GM21526 (cell line): ENCODE measurements around the gene PSTPIP2.
"Not testable (repeated sequence)": the region's sequence is repeated elsewhere in the genome, so short reads cannot be mapped to it uniquely, and the experiment has no call there.

Experiments used
- ATAC-seq: cut with Tn5 transposase; IDR thresholded peaks from one replicate; pipeline ENCODE4 v1.9.1; 2021; ENCODE audit warnings: moderate library complexity; ENCODE audit not compliant: unreplicated experiment, low FRiP score

The PSTPIP2 gene, protein sequence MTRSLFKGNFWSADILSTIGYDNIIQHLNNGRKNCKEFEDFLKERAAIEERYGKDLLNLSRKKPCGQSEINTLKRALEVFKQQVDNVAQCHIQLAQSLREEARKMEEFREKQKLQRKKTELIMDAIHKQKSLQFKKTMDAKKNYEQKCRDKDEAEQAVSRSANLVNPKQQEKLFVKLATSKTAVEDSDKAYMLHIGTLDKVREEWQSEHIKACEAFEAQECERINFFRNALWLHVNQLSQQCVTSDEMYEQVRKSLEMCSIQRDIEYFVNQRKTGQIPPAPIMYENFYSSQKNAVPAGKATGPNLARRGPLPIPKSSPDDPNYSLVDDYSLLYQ

GRCh38 chr18:46071653-46072375, at the start of gene PSTPIP2:
TSS of gene PSTPIP2 (minus strand) at chr18:46072260. CDS start at chr18:46072188, 72 bp downstream.
- ATAC-seq, result peak; percentile 61

DNA sequence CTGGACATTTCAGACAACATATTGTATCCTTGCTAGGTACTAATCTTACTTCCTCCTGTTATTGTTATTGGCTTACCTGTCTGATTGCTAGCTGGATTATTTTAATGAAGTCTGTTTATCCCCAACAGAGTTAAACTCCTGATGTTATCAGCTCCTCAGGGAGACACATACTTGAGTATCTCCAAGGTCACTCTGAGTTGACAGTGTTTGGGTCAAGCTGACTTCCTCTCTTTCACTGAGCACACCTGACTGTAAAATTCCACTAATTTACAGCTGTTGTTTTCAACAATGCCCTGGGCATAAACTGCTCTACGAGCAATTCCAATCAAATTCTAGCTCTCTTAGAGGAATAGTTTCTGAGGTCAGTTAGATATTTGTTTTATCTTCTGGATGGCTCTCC, 41.7 kb upstream of the PSTPIP2 start:
- no peak for ATAC-seq

GRCh38 chr18:46110406-46110805, 38.3 kb upstream of the PSTPIP2 start:
- ATAC-seq, result no peak

GRCh38 chr18:46109386-46109785, 37.3 kb upstream of the PSTPIP2 start:
- no peak for ATAC-seq

DNA sequence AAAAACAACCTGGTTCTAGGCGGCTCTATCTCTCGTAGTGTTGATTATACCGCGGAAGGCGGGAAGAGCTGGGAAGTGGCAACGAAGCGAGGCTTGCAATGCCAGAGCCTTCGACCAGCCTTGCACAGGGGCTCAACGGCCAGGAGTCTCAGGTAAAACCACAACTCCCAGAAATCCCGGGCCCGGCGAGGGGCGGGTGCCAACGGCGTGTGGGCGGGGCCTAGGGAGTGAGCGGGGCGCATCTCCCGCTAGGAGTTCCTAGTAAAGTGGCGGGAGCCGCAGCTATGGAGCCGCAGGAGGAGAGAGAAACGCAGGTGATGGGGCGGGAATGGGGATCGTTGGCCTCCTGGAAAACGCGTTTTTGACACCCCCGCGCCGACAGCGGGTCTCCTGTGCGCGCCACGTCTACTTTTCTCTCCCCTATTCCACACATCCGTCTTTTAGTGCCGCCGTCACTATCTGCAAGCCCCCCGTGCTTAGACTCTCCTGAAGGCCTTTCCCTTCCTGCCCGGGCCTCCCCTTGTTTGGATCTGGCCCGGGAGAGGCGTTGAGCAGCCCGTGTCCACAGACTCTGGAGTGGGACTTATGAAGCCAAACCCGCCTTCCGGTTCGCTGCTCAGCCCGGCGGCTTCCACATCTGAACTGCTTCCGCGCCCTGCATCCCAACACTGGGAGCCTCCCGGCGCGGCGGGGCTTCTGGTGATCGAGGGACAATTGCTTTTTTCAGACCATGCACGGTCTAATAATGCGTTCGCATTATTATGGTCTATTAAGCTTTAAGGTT, 32.3 kb upstream of the PSTPIP2 start, which contains the start of gene HAUS1:
TSS of gene HAUS1 (plus strand) at position 258 of the 784 bp plus-strand sequence. CDS start at position 285, 27 bp downstream.
- ATAC-seq, result peak; percentile 80

GRCh38 chr18:46099463-46099862, 27.4 kb upstream of the PSTPIP2 start:
- ATAC-seq, result no peak

DNA sequence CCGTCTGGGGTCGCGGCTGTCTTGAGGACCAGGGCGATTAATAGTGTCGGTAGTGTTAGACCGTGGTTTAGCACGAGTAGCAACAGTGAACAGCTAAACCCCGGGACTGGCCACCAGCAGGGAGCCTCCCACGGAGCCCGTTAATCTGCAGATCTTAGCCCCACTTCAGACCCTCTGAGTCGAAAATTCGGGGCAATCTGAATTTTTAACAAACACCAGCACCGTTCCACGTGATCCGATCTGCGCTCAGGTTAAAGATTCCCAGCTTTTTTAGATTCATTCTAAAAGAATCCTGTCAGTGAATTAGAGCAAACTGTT, 26.5 kb upstream of the PSTPIP2 start:
- no peak for ATAC-seq

GRCh38 chr18:46097801-46098615, 25.9 kb upstream of the PSTPIP2 start, which contains the start of gene ATP5F1A:
TSS of gene ATP5F1A (minus strand) at chr18:46098296. CDS start at chr18:46098231, 65 bp downstream.
- peak; percentile 60 for ATAC-seq

- peak; percentile 33 for ATAC-seq
Measured at GRCh38 chr18:46097431-46097800, 25.4 kb upstream of the PSTPIP2 start.

DNA sequence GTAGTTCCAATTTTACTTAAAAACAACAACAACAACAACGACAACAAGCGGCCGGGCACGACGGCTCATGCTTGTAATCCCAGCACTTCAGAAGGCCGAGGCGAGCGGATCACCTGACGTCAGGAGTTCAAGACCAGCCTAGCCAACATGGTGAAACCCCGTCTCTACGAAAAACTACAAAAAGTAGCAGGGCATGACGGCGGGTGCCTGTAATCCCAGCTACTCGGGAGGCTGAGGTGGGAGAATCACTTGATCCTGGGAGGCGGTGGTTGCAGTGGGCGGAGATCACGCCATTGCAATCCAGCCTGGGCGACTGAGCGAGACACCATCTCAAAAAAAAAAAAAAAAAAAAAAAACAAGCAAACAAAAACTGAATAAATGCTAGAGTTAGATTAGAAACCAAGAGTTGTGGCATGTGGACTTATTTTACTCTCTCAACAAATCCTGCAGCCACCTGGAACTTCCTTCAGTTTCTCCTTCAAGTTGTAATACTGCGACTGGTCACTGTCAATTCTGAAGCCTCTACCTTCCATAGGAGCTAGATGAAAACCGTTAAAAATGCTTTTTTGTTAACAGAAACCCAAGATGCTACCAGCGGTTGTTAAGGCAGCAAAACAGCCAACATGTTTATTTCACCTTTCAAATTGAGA, 24.7 kb upstream of the PSTPIP2 start:
- ATAC-seq, result peak; percentile 38

- ATAC-seq, result no peak
Measured at GRCh38 chr18:46095532-46095931, 23.5 kb upstream of the PSTPIP2 start.

DNA sequence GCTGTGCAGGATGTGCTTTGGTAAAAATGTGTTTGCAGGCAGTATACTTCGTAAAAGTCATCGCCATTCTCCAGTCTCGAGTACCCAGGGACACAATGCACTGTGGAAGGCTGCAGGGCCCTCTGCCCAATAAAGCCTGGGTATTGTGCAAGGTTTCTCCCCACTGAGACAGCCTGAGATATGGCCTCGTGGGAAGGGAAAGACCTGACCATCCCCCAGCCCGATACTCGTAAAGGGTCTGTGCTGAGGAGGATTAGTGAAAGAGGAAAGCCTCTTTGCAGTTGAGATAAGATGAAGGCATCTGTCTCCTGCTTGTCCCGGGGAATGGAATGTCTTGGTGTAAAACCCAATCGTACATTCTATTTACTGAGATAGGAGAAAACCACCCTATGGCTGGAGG, 16.4 kb upstream of the PSTPIP2 start:
- not testable (repeated sequence) for ATAC-seq

DNA sequence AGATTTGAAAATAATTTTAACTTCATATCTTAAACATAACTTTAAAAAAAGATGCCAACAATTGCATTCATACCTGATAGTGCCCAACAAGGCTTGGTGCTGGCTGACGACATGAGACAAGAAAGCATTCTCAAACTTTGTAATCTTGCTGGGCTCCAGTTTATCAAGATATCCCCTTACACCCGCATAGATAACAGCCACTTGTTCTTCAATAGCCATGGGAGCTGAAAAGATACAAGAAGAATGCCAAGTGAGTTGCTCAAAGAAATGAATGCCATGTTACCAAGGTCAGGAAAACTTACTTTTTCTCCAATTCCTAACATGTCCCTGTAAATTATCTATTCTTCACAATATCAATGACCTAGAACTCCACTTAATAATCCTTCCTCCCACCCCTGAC, 12.4 kb upstream of the PSTPIP2 start:
- ATAC-seq, result no peak

DNA sequence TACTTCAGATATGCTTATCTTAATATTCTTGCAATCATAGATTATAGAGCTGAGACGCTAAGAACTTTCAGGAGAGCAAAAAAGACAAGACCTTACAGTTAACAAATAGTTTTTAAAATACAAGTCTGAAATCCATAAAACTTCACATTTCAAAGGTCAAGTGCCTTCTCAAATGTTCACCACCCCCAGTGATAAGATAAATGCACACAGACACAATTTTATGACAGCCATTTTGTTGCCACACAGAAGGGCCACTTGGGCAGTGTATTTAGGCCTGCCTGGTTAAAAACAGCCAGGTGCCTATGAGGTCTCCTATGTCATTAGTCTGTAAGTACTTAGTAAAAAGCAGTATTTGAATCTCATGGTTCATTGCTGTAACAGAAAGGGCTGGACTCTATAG, 8.1 kb upstream of the PSTPIP2 start:
- no peak for ATAC-seq

DNA sequence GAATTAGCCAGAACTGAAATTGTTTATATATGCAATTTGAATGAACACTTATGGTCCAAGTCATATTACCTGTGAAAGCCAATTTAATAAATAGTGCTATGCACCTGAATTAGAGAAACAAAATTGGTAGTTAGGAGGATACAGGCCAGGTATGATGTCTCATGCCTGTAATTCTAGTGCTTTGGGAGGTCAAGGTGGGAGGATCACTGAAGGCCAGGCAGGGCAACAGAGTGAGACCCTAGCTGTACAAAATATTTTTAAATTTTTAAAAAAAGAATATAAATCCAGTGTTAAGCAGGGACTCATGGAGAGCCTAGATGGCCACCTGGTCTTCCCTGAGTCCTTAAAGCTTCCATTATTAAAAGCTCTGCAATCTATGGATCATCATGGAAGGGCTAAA, 7.3 kb upstream of the PSTPIP2 start:
- no peak for ATAC-seq

DNA sequence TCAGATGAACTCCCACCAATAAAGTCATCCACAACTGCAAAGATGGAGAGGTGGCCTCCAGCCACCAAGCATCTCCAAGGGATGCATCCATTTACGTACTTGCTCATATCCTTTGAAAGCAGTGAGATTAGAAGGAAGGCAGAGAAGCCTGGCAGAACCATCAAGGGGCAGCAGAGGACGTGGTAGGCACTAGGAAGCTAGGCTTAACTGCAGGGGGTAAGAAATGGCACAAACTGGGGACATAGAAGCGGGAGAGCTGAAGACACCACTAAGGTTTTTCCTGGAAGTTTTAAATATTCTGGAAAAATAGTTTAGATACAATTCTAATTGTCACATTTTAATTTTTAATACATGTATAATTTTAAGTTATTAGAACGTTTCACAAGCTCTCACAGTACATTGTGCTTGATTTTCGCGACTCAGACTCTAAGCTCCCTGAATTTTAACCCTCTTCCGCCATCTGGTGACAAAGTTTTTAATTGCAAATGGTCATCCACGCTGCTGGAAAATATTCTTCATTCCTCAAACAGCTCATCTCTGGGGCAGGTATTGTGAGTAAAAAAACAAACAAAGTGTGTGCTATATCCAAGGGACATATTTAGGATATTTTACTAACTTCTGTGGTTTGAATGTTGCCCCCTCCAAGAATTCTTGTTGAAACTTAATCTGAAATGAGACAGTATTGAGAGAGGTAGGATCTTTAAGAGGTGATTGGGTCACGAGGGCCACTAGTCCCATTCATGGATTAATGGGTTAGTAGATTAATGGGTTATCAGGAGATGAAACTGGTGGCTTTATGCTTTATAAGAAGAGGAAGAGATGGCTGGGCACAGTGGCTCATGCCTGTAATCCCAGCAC, 1.6 kb upstream of the PSTPIP2 start:
- ATAC-seq, result no peak

- ATAC-seq, result no peak
Measured at GRCh38 chr18:46072959-46073358, 899 bp upstream of the PSTPIP2 start.

DNA sequence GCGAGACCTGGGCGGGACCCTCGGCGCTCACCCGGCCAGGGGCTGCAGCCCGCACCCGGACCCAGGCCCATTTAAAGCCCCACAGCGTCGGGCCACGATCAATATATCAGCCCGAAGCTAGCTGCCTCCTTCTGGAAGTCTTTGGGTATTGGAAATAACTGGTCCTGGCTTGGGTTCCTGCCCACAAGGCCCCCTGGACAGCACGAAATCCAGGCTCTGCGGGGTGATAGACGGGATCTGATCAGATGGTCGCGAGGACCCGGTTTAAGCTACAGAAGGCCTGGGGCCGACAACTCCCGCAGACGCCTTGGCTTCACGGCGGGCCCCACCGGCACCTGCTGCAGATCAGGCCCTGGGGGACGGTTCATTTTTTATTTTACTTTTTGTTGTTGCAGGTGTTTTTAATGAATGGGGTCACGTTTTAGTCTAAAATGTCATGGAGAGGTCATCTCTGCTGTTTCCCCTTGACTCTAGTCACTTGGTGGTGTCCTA, 362 bp upstream of the PSTPIP2 start:
- no peak for ATAC-seq
